ENCODE measurements around the gene BRD8. TPM values are rescaled to one million over a fixed set of nuclear protein-coding genes. Genes with fewer than 3 reads are reported as not detected.
"Not testable (repeated sequence)": the region's sequence is repeated elsewhere in the genome, so short reads cannot be mapped to it uniquely, and the experiment has no call there.

The BRD8 gene
- total RNA-seq, 2 donors from 2014 or later: 45.9 to 84.6 TPM

- H3K36me3 Mint-ChIP-seq; DNase-seq (ENCODE audit: low spot score); H3K9me3 Mint-ChIP-seq; ATAC-seq; H3K4me3 Mint-ChIP-seq; H3K4me1 Mint-ChIP-seq (ENCODE audit: low read depth in 2 of 2); H3K27ac Mint-ChIP-seq: not testable (repeated sequence)
- peaks cover 4 to 18% of the 10 kb centered on the region in 2 donors for H3K27me3 Mint-ChIP-seq
Measured at GRCh38 chr5:138143578-138143977, 34.9 kb downstream of the BRD8 start.

GRCh38 chr5:138141734-138142133 lies 36.7 kb downstream of the BRD8 start:
- ATAC-seq: no peak
- Mint-ChIP-seq H3K4me1 (ENCODE audit: low read depth in 2 of 2) (no peaks in the 10 kb centered on the region), H3K27ac (no peak overlapping the region), H3K27me3 (peaks cover 8 to 28% of the 10 kb centered on the region in 2 donors), H3K36me3 (no peaks in the 10 kb centered on the region), H3K4me3 (no peak overlapping the region), H3K9me3 (no peaks in the 10 kb centered on the region)
- no peak for DNase-seq (ENCODE audit: low spot score)

GRCh38 chr5:138140268-138140667 lies 38.2 kb downstream of the BRD8 start:
- no peaks in the 10 kb centered on the region for H3K36me3 Mint-ChIP-seq
- no peak for DNase-seq (ENCODE audit: low spot score)
- no peak for ATAC-seq
- peaks cover 12 to 36% of the 10 kb centered on the region in 2 donors for H3K27me3 Mint-ChIP-seq
- H3K9me3 Mint-ChIP-seq: no peaks in the 10 kb centered on the region
- H3K4me3 Mint-ChIP-seq: no peak overlapping the region
- H3K27ac Mint-ChIP-seq: no peak overlapping the region
- H3K4me1 Mint-ChIP-seq (ENCODE audit: low read depth in 2 of 2): no peaks in the 10 kb centered on the region

GRCh38 chr5:138139781-138140090 lies 38.7 kb downstream of the BRD8 start:
- no peak for ATAC-seq
- Mint-ChIP-seq H3K4me3 (no peak overlapping the region), H3K27ac (no peak overlapping the region), H3K27me3 (peaks cover 12 to 36% of the 10 kb centered on the region in 2 donors), H3K4me1 (ENCODE audit: low read depth in 2 of 2) (no peaks in the 10 kb centered on the region), H3K9me3 (no peaks in the 10 kb centered on the region), H3K36me3 (no peaks in the 10 kb centered on the region)
- DNase-seq (ENCODE audit: low spot score): no peak

- peaks cover 12 to 36% of the 10 kb centered on the region in 2 donors for H3K27me3 Mint-ChIP-seq
- H3K4me1 Mint-ChIP-seq (ENCODE audit: low read depth in 2 of 2): no peaks in the 10 kb centered on the region
- H3K4me3 Mint-ChIP-seq: no peak within 1 kb of the TSS
- no peaks in the 10 kb centered on the region for H3K9me3 Mint-ChIP-seq
- ATAC-seq: no peak
- no peak within 1 kb of the TSS for H3K27ac Mint-ChIP-seq
- H3K36me3 Mint-ChIP-seq: no peaks in the 10 kb centered on the region
- DNase-seq (ENCODE audit: low spot score): no peak
Measured at GRCh38 chr5:138138949-138139780, 39.3 kb downstream of the BRD8 start, which contains the start of gene NME5. Gene NME5, minus strand, starts transcription at chr5:138139428. Its CDS starts 648 bp downstream, at chr5:138138780.

GRCh38 chr5:138132543-138132942 lies 45.9 kb downstream of the BRD8 start:
- Mint-ChIP-seq H3K4me1 (ENCODE audit: low read depth in 2 of 2) (peaks cover 3 to 7% of the 10 kb centered on the region in 2 donors), H3K27ac (no peak overlapping the region), H3K27me3 (peaks cover 10 to 15% of the 10 kb centered on the region in 2 donors), H3K9me3 (no peaks in the 10 kb centered on the region), H3K36me3 (no peaks in the 10 kb centered on the region), H3K4me3 (no peak overlapping the region)
- no peak for ATAC-seq
- DNase-seq (ENCODE audit: low spot score): no peak

GRCh38 chr5:138129347-138129746 lies 49.1 kb downstream of the BRD8 start:
- H3K27ac Mint-ChIP-seq: no peak overlapping the region
- DNase-seq (ENCODE audit: low spot score) (no peak), ATAC-seq (no peak)
- no peaks in the 10 kb centered on the region for H3K9me3 Mint-ChIP-seq
- peaks cover 3 to 7% of the 10 kb centered on the region in 2 donors for H3K4me1 Mint-ChIP-seq (ENCODE audit: low read depth in 2 of 2)
- H3K27me3 Mint-ChIP-seq: peaks cover 6 to 7% of the 10 kb centered on the region in 2 donors
- no peak overlapping the region for H3K4me3 Mint-ChIP-seq
- H3K36me3 Mint-ChIP-seq: no peaks in the 10 kb centered on the region

- no peak overlapping the region for H3K4me3 Mint-ChIP-seq
Measured at GRCh38 chr5:138128334-138128733, 50.1 kb downstream of the BRD8 start.

GRCh38 chr5:138115254-138115653 lies 63.2 kb downstream of the BRD8 start:
- H3K4me3 Mint-ChIP-seq: no peak overlapping the region
- H3K4me1 Mint-ChIP-seq (ENCODE audit: low read depth in 2 of 2): no peaks in the 10 kb centered on the region
- H3K9me3 Mint-ChIP-seq: no peaks in the 10 kb centered on the region
- DNase-seq (ENCODE audit: low spot score): no peak
- peaks cover 3 to 17% of the 10 kb centered on the region in 2 donors for H3K27me3 Mint-ChIP-seq
- no peaks in the 10 kb centered on the region for H3K36me3 Mint-ChIP-seq
- no peak for ATAC-seq
- no peak overlapping the region for H3K27ac Mint-ChIP-seq

More at GRCh38 chr5:138128334-138128733, 50.1 kb downstream of the BRD8 start:
- peaks cover 0 to 3% of the 10 kb centered on the region in 2 donors for H3K4me1 Mint-ChIP-seq (ENCODE audit: low read depth in 2 of 2)
- no peaks in the 10 kb centered on the region for H3K36me3 Mint-ChIP-seq
- no peak for DNase-seq (ENCODE audit: low spot score)
- no peak overlapping the region for H3K27ac Mint-ChIP-seq
- no peaks in the 10 kb centered on the region for H3K9me3 Mint-ChIP-seq
- peaks cover 8% of the 10 kb centered on the region in 2 donors for H3K27me3 Mint-ChIP-seq
- no peak for ATAC-seq

GRCh38 chr5:138111937-138112336 lies 66.5 kb downstream of the BRD8 start:
- no peak overlapping the region for H3K27ac Mint-ChIP-seq
- ATAC-seq: no peak
- peaks cover 8 to 28% of the 10 kb centered on the region in 2 donors for H3K27me3 Mint-ChIP-seq
- H3K4me3 Mint-ChIP-seq: no peak overlapping the region
- H3K4me1 Mint-ChIP-seq (ENCODE audit: low read depth in 2 of 2): no peaks in the 10 kb centered on the region
- no peaks in the 10 kb centered on the region for H3K9me3 Mint-ChIP-seq
- H3K36me3 Mint-ChIP-seq: no peaks in the 10 kb centered on the region
- no peak for DNase-seq (ENCODE audit: low spot score)

- ATAC-seq (no peak), DNase-seq (ENCODE audit: low spot score) (no peak)
- Mint-ChIP-seq H3K36me3 (no peaks in the 10 kb centered on the region), H3K27ac (no peak overlapping the region), H3K9me3 (no peaks in the 10 kb centered on the region), H3K4me3 (no peak overlapping the region), H3K4me1 (ENCODE audit: low read depth in 2 of 2) (no peaks in the 10 kb centered on the region), H3K27me3 (peaks cover 8 to 28% of the 10 kb centered on the region in 2 donors)
Measured at GRCh38 chr5:138111181-138111580, 67.2 kb downstream of the BRD8 start.

GRCh38 chr5:138110266-138110963 lies 68.0 kb downstream of the BRD8 start:
- Mint-ChIP-seq H3K27me3 (peaks cover 8 to 28% of the 10 kb centered on the region in 2 donors), H3K27ac (no peak overlapping the region), H3K9me3 (no peaks in the 10 kb centered on the region), H3K4me1 (ENCODE audit: low read depth in 2 of 2) (no peaks in the 10 kb centered on the region), H3K36me3 (no peaks in the 10 kb centered on the region), H3K4me3 (no peak overlapping the region)
- no peak for DNase-seq (ENCODE audit: low spot score)
- no peak for ATAC-seq

- no peaks in the 10 kb centered on the region for H3K36me3 Mint-ChIP-seq
- no peaks in the 10 kb centered on the region for H3K4me1 Mint-ChIP-seq (ENCODE audit: low read depth in 2 of 2)
- no peak for ATAC-seq
- no peaks in the 10 kb centered on the region for H3K9me3 Mint-ChIP-seq
- H3K27me3 Mint-ChIP-seq: peaks cover 8 to 28% of the 10 kb centered on the region in 2 donors
- H3K27ac Mint-ChIP-seq: no peak overlapping the region
- DNase-seq (ENCODE audit: low spot score): no peak
- H3K4me3 Mint-ChIP-seq: no peak overlapping the region
Measured at GRCh38 chr5:138109463-138110265, 68.8 kb downstream of the BRD8 start.
